D721Med (cell line): ENCODE measurements around the gene ELMOD3.
"Not testable (repeated sequence)": the region's sequence is repeated elsewhere in the genome, so short reads cannot be mapped to it uniquely, and the experiment has no call there.

Experiments used
- DNase-seq: peaks from one replicate; pipeline ENCODE4 v3.0.0; 2011; ENCODE audit warnings: low spot score; ENCODE audit not compliant: insufficient read length
- FAIRE-seq: peaks from 2 replicates; lab custom pipeline; 2011; peaks lifted over from hg19 to GRCh38; lab: Jason Lieb, UNC
- TF ChIP-seq, protein P1 (sequence below): IDR thresholded peaks from 2 replicates; pipeline ENCODE4 v1.5.1; 2012; ENCODE audit warnings: mild to moderate bottlenecking, control low read depth; ENCODE audit not compliant: insufficient read depth; ENCODE audit errors: missing control alignments

Gene ELMOD3

DNA sequence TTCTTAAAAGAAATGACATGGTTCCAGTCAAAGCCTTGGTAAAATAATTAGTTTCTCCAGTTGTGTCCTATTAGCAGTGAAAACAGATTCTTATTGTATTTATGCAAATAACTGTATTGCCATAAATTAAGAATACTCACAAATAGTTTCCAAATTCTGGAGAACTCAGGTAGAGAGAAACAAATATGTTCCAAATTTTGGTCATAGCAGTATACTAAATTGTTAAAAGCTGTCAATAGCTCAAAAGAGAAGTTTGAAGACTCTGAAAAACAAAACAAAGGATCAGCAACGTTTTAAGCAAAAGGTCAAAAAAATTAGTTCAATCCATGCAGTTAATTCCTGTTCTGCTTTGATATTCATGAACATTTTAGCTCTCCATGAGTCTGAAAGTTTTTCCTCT lies 25.5 kb downstream of the ELMOD3 start:
- FAIRE-seq (no peak), DNase-seq (no peak)
- TF ChIP-seq, protein P1, sequence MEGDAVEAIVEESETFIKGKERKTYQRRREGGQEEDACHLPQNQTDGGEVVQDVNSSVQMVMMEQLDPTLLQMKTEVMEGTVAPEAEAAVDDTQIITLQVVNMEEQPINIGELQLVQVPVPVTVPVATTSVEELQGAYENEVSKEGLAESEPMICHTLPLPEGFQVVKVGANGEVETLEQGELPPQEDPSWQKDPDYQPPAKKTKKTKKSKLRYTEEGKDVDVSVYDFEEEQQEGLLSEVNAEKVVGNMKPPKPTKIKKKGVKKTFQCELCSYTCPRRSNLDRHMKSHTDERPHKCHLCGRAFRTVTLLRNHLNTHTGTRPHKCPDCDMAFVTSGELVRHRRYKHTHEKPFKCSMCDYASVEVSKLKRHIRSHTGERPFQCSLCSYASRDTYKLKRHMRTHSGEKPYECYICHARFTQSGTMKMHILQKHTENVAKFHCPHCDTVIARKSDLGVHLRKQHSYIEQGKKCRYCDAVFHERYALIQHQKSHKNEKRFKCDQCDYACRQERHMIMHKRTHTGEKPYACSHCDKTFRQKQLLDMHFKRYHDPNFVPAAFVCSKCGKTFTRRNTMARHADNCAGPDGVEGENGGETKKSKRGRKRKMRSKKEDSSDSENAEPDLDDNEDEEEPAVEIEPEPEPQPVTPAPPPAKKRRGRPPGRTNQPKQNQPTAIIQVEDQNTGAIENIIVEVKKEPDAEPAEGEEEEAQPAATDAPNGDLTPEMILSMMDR: no peak

DNA sequence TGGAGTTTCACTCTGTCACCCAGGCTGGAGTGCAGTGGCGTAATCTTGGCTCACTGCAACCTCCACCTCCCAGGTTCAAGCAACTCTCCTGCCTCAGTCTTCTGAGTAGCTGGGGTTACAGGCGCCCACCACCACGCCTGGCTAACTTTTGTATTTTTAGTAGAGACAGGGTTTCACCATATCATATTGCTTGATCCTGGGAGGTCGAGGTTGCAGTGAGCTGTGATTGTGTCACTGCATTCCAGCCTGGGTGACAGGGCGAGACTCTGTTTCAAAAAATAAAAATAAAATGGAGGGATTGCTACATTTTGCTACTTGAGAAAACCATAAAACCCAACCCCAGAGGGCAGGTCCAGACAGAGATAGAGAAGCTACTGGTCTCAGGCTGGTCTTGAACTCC lies 28.6 kb downstream of the ELMOD3 start:
- FAIRE-seq, DNase-seq: not testable (repeated sequence)

- FAIRE-seq (no peak), DNase-seq (no peak)
- TF ChIP-seq, protein P1: no peak
Measured at GRCh38 chr2:85383850-85384249, 29.3 kb downstream of the ELMOD3 start.

DNA sequence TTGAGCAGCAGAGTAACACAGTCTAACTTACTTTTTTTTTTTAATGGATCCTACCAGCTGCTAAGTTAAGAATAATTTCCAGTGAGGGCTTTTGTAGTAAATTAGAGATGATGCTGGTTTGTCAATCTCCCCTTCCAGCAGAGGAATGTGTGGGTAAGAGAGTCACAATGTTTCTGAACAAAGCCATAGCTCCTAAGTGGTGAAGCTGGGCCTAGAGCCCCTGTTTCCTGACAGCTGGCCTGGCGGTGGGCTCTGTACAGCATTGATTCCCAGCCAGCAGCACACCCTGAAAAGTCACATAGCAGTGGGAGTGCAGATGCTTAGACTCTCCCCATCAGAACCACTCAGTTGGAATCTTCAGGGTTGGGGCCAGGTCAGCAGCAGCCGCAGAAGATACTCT lies 31.2 kb downstream of the ELMOD3 start:
- FAIRE-seq: no peak
- no peak for DNase-seq
- TF ChIP-seq, protein P1: no peak

DNA sequence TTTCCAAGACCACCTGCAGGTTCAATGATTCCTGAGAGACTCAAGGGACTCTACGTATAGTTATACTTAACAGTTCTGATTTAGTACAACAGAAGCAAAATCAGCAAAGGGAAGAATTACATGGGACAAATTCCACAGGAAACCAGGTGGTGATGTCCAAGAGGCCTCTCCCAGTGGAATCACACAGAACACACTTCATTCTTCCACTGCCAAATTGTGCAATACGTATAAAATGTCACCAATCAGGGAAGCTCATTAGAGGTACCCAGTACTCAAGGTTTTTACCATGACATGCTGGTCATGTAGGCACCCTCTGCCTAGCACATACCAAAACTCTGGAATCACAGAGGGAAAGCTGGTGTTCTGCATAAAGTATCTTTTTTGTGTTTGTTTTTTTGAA lies 33.2 kb downstream of the ELMOD3 start:
- no peak for DNase-seq
- TF ChIP-seq, protein P1: no peak
- FAIRE-seq: no peak

- DNase-seq: no peak
- FAIRE-seq: no peak
- TF ChIP-seq, protein P1: no peak
Measured at GRCh38 chr2:85388878-85389538, 34.4 kb downstream of the ELMOD3 start.

- TF ChIP-seq, protein P1: peak; percentile 74
- DNase-seq: no peak
- no peak for FAIRE-seq
Measured at GRCh38 chr2:85390941-85391669, 36.5 kb downstream of the ELMOD3 start.
